NB4 (cell line): Measurements from ENCODE around the gene GAS7.

Experiments used
- CTCF ChIP-seq: IDR thresholded peaks from one replicate; pipeline ENCODE4 v1.5.1; 2012; ENCODE audit warnings: low read depth, low read length
- MYC ChIP-seq: IDR thresholded peaks from 2 replicates; pipeline ENCODE4 v1.6.1; 2011; ENCODE audit warnings: low read depth, low read length
- POLR2A ChIP-seq: IDR thresholded peaks from 2 replicates; pipeline ENCODE4 v1.6.1; 2011; ENCODE audit warnings: mild to moderate bottlenecking; ENCODE audit not compliant: insufficient read length; ENCODE audit errors: extremely low read depth
- TF ChIP-seq, protein P1 (sequence below): IDR thresholded peaks from 2 replicates; pipeline ENCODE4 v1.6.1; 2011; ENCODE audit warnings: low read depth, low read length

DNA sequence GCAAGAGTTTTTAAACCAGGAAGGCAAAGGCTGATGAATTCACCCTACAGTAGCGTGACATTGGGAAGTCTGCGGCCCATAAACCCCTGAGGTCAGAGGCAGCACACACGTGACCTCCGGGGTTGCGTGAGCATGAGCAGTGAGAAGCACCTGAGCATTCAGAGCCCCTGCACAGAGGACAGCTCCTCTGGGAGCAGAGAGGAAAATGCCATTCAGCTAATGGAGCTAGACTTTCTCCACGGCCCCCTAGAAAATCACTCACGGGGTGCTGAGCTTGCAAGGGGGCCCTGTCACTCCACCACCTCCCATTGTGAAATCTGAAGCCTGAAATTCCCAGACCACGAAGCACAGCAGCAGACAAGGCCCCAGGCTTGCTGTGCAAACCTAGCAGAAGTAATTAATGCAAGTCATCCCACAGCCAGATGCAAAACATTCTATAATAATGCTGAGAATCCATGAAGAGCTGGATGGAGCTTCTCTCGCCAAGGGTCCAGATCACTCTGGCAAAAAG, 178.4 kb downstream of the GAS7 start:
- no peak for TF ChIP-seq CTCF
- TF ChIP-seq POLR2A, result no peak
- TF ChIP-seq, protein P1, sequence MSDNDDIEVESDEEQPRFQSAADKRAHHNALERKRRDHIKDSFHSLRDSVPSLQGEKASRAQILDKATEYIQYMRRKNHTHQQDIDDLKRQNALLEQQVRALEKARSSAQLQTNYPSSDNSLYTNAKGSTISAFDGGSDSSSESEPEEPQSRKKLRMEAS, result peak; percentile 94
- peak; percentile 16; the same call in 1 of the 2 replicates for TF ChIP-seq MYC
